ENCODE measurements around the gene TCTN2.

GRCh38 chr12:123748661-123749060, 77.7 kb downstream of the TCTN2 start:
- no peak for TF ChIP-seq GATA2 (IDR thresholded peaks at IDR 0.05; ENCODE audit: low read depth, low read length)
- TF ChIP-seq GATA3 (IDR thresholded peaks at IDR 0.05; ENCODE audit: low read depth, low read length) = no peak

All from SH-SY5Y (cell line).